Measurements from ENCODE around the gene EXOC2.

EXOC2 gene

GRCh38 chr6:722608-723007, 29.7 kb upstream of the EXOC2 start:
- H3K36me3 ChIP-seq (ENCODE audit: control insufficient read depth in 5 of 5, insufficient read depth in 5 of 5, low read length in 5 of 5) = no peaks in the 10 kb centered on the region
- no peak overlapping the region for H3K4me3 ChIP-seq (ENCODE audit: low read depth in 1 of 5, low read length in 5 of 5)

GRCh38 chr6:722077-722524, 29.2 kb upstream of the EXOC2 start:
- Histone ChIP-seq H3K27me3 (ENCODE audit: control insufficient read depth in 5 of 5, insufficient read depth in 4 of 5, low read length in 5 of 5) (peaks cover 0 to 4% (median 0%) of the 10 kb centered on the region in 5 donors), H3K27ac (ENCODE audit: low read depth, low read length) (no peak overlapping the region), H3K9ac (ENCODE audit: low read length in 5 of 5) (no peak overlapping the region), H3K4me1 (ENCODE audit: control insufficient read depth in 5 of 5, insufficient read depth in 5 of 5, low read length in 5 of 5) (peaks cover 0 to 3% (median 2%) of the 10 kb centered on the region in 5 donors), H3K9me3 (ENCODE audit: control insufficient read depth in 5 of 5, low read length in 5 of 5) (no peaks in the 10 kb centered on the region), H3K4me3 (ENCODE audit: low read depth in 1 of 5, low read length in 5 of 5) (no peak overlapping the region), H3K36me3 (ENCODE audit: control insufficient read depth in 5 of 5, insufficient read depth in 5 of 5, low read length in 5 of 5) (no peaks in the 10 kb centered on the region)

More at GRCh38 chr6:722608-723007, 29.7 kb upstream of the EXOC2 start:
- Histone ChIP-seq H3K27ac (ENCODE audit: low read depth, low read length) (no peak overlapping the region), H3K27me3 (ENCODE audit: control insufficient read depth in 5 of 5, insufficient read depth in 4 of 5, low read length in 5 of 5) (peaks cover 0 to 4% (median 0%) of the 10 kb centered on the region in 5 donors), H3K9ac (ENCODE audit: low read length in 5 of 5) (no peak overlapping the region), H3K9me3 (ENCODE audit: control insufficient read depth in 5 of 5, low read length in 5 of 5) (no peaks in the 10 kb centered on the region), H3K4me1 (ENCODE audit: control insufficient read depth in 5 of 5, insufficient read depth in 5 of 5, low read length in 5 of 5) (peaks cover 0 to 3% (median 2%) of the 10 kb centered on the region in 5 donors)

- no peak overlapping the region for H3K9ac ChIP-seq (ENCODE audit: low read length in 5 of 5)
These were observed 25.4 kb upstream of the EXOC2 start for GRCh38 chr6:718345-718744.

GRCh38 chr6:717135-717534, 24.2 kb upstream of the EXOC2 start:
- no peaks in the 10 kb centered on the region for H3K9me3 ChIP-seq (ENCODE audit: control insufficient read depth in 5 of 5, low read length in 5 of 5)
- peaks cover 0 to 12% (median 2%) of the 10 kb centered on the region in 5 donors for H3K4me1 ChIP-seq (ENCODE audit: control insufficient read depth in 5 of 5, insufficient read depth in 5 of 5, low read length in 5 of 5)
- no peak overlapping the region for H3K9ac ChIP-seq (ENCODE audit: low read length in 5 of 5)
- H3K27ac ChIP-seq (ENCODE audit: low read depth, low read length) = no peak overlapping the region
- H3K4me3 ChIP-seq (ENCODE audit: low read depth in 1 of 5, low read length in 5 of 5) = no peak overlapping the region
- peaks cover 0 to 4% (median 0%) of the 10 kb centered on the region in 5 donors for H3K27me3 ChIP-seq (ENCODE audit: control insufficient read depth in 5 of 5, insufficient read depth in 4 of 5, low read length in 5 of 5)
- no peaks in the 10 kb centered on the region for H3K36me3 ChIP-seq (ENCODE audit: control insufficient read depth in 5 of 5, insufficient read depth in 5 of 5, low read length in 5 of 5)

More at GRCh38 chr6:718345-718744, 25.4 kb upstream of the EXOC2 start:
- Histone ChIP-seq H3K4me1 (ENCODE audit: control insufficient read depth in 5 of 5, insufficient read depth in 5 of 5, low read length in 5 of 5) (peaks cover 0 to 7% (median 3%) of the 10 kb centered on the region in 5 donors), H3K27ac (ENCODE audit: low read depth, low read length) (no peak overlapping the region), H3K9me3 (ENCODE audit: control insufficient read depth in 5 of 5, low read length in 5 of 5) (no peaks in the 10 kb centered on the region), H3K27me3 (ENCODE audit: control insufficient read depth in 5 of 5, insufficient read depth in 4 of 5, low read length in 5 of 5) (peaks cover 0 to 4% (median 0%) of the 10 kb centered on the region in 5 donors), H3K4me3 (ENCODE audit: low read depth in 1 of 5, low read length in 5 of 5) (no peak overlapping the region), H3K36me3 (ENCODE audit: control insufficient read depth in 5 of 5, insufficient read depth in 5 of 5, low read length in 5 of 5) (no peaks in the 10 kb centered on the region)

- no peaks in the 10 kb centered on the region for H3K36me3 ChIP-seq (ENCODE audit: control insufficient read depth in 5 of 5, insufficient read depth in 5 of 5, low read length in 5 of 5)
- peaks cover 0 to 4% (median 0%) of the 10 kb centered on the region in 5 donors for H3K27me3 ChIP-seq (ENCODE audit: control insufficient read depth in 5 of 5, insufficient read depth in 4 of 5, low read length in 5 of 5)
- H3K9me3 ChIP-seq (ENCODE audit: control insufficient read depth in 5 of 5, low read length in 5 of 5) = no peaks in the 10 kb centered on the region
- no peak overlapping the region for H3K27ac ChIP-seq (ENCODE audit: low read depth, low read length)
- no peak overlapping the region for H3K9ac ChIP-seq (ENCODE audit: low read length in 5 of 5)
- H3K4me3 ChIP-seq (ENCODE audit: low read depth in 1 of 5, low read length in 5 of 5) = no peak overlapping the region
- H3K4me1 ChIP-seq (ENCODE audit: control insufficient read depth in 5 of 5, insufficient read depth in 5 of 5, low read length in 5 of 5) = peaks cover 0 to 20% (median 11%) of the 10 kb centered on the region in 5 donors
These were observed 23.0 kb upstream of the EXOC2 start for GRCh38 chr6:715709-716491.

GRCh38 chr6:714100-714499, 21.2 kb upstream of the EXOC2 start:
- H3K27me3 ChIP-seq (ENCODE audit: control insufficient read depth in 5 of 5, insufficient read depth in 4 of 5, low read length in 5 of 5) = no peaks in the 10 kb centered on the region
- no peak overlapping the region for H3K27ac ChIP-seq (ENCODE audit: low read depth, low read length)
- H3K36me3 ChIP-seq (ENCODE audit: control insufficient read depth in 5 of 5, insufficient read depth in 5 of 5, low read length in 5 of 5) = no peaks in the 10 kb centered on the region
- no peaks in the 10 kb centered on the region for H3K9me3 ChIP-seq (ENCODE audit: control insufficient read depth in 5 of 5, low read length in 5 of 5)
- peaks cover 0 to 29% (median 18%) of the 10 kb centered on the region in 5 donors for H3K4me1 ChIP-seq (ENCODE audit: control insufficient read depth in 5 of 5, insufficient read depth in 5 of 5, low read length in 5 of 5)
- H3K4me3 ChIP-seq (ENCODE audit: low read depth in 1 of 5, low read length in 5 of 5) = no peak overlapping the region
- H3K9ac ChIP-seq (ENCODE audit: low read length in 5 of 5) = no peak overlapping the region

- H3K27ac ChIP-seq (ENCODE audit: low read depth, low read length) = no peak overlapping the region
- H3K9me3 ChIP-seq (ENCODE audit: control insufficient read depth in 5 of 5, low read length in 5 of 5) = no peaks in the 10 kb centered on the region
- H3K27me3 ChIP-seq (ENCODE audit: control insufficient read depth in 5 of 5, insufficient read depth in 4 of 5, low read length in 5 of 5) = no peaks in the 10 kb centered on the region
- no peaks in the 10 kb centered on the region for H3K36me3 ChIP-seq (ENCODE audit: control insufficient read depth in 5 of 5, insufficient read depth in 5 of 5, low read length in 5 of 5)
- H3K4me3 ChIP-seq (ENCODE audit: low read depth in 1 of 5, low read length in 5 of 5) = no peak overlapping the region
- peaks cover 0 to 29% (median 18%) of the 10 kb centered on the region in 5 donors for H3K4me1 ChIP-seq (ENCODE audit: control insufficient read depth in 5 of 5, insufficient read depth in 5 of 5, low read length in 5 of 5)
- no peak overlapping the region for H3K9ac ChIP-seq (ENCODE audit: low read length in 5 of 5)
These were observed 20.4 kb upstream of the EXOC2 start for GRCh38 chr6:713351-713750.

GRCh38 chr6:712805-713204, 19.9 kb upstream of the EXOC2 start:
- Histone ChIP-seq H3K9me3 (ENCODE audit: control insufficient read depth in 5 of 5, low read length in 5 of 5) (no peaks in the 10 kb centered on the region), H3K27ac (ENCODE audit: low read depth, low read length) (no peak overlapping the region), H3K27me3 (ENCODE audit: control insufficient read depth in 5 of 5, insufficient read depth in 4 of 5, low read length in 5 of 5) (no peaks in the 10 kb centered on the region), H3K4me3 (ENCODE audit: low read depth in 1 of 5, low read length in 5 of 5) (no peak overlapping the region), H3K36me3 (ENCODE audit: control insufficient read depth in 5 of 5, insufficient read depth in 5 of 5, low read length in 5 of 5) (no peaks in the 10 kb centered on the region), H3K9ac (ENCODE audit: low read length in 5 of 5) (no peak overlapping the region), H3K4me1 (ENCODE audit: control insufficient read depth in 5 of 5, insufficient read depth in 5 of 5, low read length in 5 of 5) (peaks cover 0 to 29% (median 18%) of the 10 kb centered on the region in 5 donors)

- Histone ChIP-seq H3K9ac (ENCODE audit: low read length in 5 of 5) (peak overlapping the region in 1 of 5 donors; percentile 83), H3K36me3 (ENCODE audit: control insufficient read depth in 5 of 5, insufficient read depth in 5 of 5, low read length in 5 of 5) (no peaks in the 10 kb centered on the region), H3K27me3 (ENCODE audit: control insufficient read depth in 5 of 5, insufficient read depth in 4 of 5, low read length in 5 of 5) (peaks cover 1 to 3% (median 2%) of the 10 kb centered on the region in 5 donors), H3K4me1 (ENCODE audit: control insufficient read depth in 5 of 5, insufficient read depth in 5 of 5, low read length in 5 of 5) (peaks cover 0 to 29% (median 18%) of the 10 kb centered on the region in 5 donors), H3K9me3 (ENCODE audit: control insufficient read depth in 5 of 5, low read length in 5 of 5) (no peaks in the 10 kb centered on the region), H3K4me3 (ENCODE audit: low read depth in 1 of 5, low read length in 5 of 5) (peak overlapping the region in 2 of 5 donors; percentile 79 to 90), H3K27ac (ENCODE audit: low read depth, low read length) (no peak overlapping the region)
These were observed 19.0 kb upstream of the EXOC2 start for GRCh38 chr6:711925-712324.
